Smooth muscle cell of the brain vasculature (primary cell): Measurements from ENCODE around the gene GPR65.
"Not testable (repeated sequence)": the region's sequence is repeated elsewhere in the genome, so short reads cannot be mapped to it uniquely, and the experiment has no call there.

Experiments used
- DNase-seq: peaks from one replicate; pipeline ENCODE4 v3.0.0-alpha.2; 2012; ENCODE audit warnings: low read depth, low spot score

The GPR65 gene

DNA sequence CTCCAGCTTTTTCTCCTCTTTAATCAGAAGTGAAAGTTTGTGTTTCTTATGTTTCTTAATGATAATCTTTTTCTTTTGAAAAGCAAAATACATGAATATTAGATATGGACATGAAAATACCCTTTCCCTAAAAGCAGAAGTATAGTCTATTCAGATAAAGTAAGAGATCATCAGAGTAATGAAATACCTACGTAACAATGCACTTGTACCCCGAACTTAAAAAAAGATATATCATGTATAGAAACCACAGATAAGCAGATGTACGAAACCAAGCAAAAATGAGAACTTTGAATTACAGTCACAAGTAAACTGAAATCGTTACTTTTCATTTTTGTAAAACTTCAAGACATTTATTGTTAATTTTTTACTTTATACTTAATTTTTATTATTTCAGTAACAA, 1.5 kb upstream of the GPR65 start:
- DNase-seq, result no peak

DNA sequence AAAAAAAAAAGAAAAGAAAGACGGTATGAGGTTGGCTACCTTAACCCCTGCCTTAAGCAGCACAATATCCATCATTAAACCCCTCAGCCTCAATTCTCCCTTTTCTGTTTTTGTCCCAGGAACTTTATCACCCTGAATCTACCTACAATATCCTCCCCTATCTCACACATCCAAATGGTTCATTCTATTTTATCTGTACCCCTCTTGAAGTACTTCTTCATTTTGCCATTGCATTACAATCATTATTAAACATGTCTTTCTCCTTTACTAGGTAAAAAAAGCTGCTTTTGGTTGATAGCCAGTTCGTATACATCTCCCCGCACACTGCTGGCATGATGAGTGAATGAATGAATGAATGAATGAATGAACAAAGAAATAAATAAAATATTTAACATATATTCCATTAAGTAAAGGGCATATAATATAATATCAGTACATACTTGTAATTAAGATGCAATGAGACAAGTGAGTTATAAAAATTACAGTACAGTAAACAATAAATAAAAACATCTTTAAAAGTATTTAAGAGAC, 364 bp upstream of the GPR65 start:
- no peak for DNase-seq

DNA sequence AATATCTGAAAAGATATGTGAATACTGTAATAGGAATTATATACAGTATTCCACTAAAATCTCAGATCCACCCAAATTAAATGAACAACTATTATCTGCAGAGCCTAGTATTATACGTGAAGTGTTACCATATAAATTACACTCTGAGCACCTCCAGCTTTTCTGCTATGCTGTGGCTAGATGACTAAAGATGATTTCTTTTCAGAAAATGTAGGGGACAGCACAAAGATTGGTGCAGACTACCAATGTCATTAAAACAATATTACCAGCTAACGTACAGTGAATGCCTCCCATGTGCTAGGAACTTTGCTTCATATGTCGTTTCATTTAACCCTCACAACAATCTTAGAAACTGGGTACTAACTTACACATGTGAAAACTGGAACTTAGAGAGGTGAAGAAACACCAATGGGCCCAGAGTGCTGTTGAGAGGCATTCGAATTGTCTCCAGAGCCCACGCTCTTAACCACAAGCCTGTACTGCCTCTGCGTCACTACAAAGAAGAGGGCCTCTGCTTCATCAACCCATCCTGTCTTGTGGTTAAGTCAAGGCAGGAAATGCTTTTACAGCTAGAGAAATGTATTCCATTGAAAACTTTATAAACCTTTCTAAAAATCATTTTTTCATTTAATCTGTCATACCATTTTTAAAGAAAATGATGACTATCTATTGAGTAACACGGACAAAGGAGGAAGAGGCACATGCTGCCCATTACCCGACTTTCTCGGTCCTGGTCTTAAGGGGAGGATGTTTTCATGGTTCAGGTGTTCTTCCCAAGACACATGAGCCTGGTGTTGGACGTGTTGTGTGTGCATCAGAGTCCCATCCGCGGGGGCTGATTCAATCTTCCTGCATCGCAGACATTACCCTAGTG, 1.3 kb downstream of the GPR65 start:
- no peak for DNase-seq

DNA sequence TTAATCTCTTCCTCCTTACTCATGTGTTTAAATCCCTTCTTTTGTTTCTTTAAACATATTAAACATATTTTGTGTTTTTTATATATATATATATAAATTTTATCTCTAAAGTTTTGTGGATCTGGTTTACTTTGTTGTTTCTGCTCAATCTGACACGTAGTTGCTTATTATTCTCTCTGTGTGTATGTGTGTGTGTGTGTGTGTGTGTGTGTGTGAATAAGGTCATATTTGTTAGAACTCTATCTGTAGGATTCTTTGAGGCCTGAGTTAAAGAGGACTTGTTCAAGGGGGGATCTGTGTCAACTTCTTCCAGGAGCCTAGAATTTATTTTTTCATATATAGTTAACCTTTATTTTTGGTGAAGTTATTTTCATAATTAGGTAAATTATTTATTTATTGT, 2.7 kb downstream of the GPR65 start:
- DNase-seq, result no peak

DNA sequence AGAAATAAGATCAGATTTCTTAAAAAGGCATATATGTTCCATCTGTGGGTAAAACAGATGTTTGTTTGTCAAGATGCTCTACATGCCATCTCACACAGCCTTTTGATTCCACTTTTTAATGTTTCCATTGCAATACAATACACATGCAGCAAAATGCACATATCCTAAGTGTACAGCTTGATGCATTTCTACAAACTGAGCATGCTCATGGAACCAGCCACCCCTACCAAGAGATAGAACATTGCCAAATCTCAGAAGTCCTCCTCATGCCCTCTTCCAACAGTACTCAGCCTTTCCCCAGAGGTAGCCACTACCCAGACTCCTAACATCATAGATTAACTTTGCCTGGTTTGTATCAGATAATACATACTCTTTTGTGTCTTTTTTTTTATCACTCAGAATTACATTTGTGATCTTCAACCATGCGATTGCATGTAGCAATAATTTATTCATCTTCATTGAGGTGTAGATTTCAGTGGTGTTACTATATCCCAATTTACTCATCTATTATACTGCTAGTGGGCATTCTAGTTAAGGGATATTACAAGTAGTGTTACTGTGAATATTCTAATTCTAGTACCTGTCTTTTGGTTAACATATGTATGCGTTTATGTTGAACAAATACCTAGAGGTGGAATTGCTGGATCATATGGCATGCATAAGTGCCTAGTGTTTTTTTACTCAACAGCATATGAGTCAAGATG, 3.3 kb downstream of the GPR65 start:
- DNase-seq, result no peak

DNA sequence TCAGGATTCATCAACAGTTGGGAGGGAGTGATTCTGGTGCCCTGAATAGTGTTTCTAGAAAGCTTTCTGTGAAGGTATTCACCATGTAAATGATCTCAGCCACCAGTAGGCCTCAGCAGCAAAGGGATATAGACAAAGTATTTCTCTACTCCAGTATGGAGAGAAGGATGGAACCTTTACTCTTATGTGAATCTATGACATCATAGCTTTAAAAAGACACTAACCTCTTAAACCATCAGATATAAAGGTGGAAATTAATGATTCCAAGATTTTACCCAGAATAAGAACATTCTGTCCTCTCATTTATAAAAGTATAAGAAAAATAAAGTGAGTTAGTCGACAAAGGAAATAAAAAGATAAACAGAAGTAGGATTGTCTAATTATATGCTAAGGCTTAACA, 4.6 kb downstream of the GPR65 start:
- no peak for DNase-seq

DNA sequence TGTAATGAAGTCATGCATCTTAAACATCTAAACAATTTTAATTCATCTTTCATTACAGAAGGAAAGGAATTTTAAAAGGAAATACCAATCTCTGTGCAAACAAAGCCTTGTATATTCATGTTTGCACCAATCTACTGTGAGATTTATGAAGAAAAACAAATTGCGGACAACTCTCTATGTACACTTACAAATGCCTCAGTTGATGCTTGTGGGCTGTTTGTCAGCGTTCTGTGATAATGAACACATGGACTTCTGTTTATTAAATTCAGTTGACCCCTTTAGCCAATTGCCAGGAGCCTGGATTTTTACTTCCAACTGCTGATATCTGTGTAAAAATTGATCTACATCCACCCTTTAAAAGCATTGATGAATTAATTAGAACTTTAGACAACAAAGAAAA, 5.4 kb downstream of the GPR65 start:
- DNase-seq, result no peak

- no peak for DNase-seq
Measured at GRCh38 chr14:88012495-88012894, 7.6 kb downstream of the GPR65 start.

DNA sequence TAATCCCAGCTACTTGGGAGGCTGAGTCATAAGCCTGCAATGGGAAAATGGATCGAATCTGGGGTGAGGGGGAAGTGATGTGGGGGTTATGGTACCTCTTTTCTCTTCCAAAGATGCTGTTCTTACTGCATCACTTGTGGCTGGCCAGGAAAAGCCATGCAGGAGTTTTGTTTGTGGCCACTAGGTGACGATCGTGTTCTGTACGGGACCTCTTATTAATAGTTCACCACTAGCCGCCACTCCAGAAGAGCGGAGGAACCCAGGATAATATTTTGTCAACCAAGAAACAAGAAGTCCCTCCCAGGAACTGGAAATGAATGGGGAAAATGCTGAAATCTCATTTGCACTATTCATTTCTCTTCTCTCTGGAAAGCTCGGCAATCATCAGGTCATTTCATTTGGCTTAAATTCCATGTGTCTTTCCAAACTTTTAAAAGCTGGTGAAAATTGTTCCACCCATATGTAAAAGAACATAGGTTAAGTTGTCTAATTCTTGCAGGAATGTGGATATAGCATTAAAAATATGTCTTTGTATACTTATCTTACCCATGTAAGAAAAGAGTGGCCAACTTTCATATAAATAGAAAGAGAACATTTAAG, 8.9 kb downstream of the GPR65 start:
- DNase-seq, result peak; percentile 10

DNA sequence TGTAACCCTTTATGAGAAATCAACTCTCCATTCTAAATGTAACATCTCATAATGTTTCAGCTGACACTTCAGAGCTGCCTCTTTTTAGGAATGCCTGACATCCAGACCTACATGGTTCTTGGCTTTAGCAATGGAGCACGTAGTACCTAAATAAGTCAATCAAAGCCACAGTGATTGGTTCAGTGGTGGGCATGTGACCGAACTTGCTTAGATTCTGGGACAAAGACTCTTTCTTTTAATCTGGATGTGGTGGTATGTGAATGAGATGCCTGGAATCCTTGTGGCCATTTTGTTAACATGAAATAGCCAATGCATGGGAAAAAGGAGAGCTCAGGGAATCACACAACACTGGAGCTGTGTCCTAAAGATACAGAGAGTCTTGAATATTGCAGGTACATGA, 11.8 kb downstream of the GPR65 start:
- DNase-seq, result no peak

DNA sequence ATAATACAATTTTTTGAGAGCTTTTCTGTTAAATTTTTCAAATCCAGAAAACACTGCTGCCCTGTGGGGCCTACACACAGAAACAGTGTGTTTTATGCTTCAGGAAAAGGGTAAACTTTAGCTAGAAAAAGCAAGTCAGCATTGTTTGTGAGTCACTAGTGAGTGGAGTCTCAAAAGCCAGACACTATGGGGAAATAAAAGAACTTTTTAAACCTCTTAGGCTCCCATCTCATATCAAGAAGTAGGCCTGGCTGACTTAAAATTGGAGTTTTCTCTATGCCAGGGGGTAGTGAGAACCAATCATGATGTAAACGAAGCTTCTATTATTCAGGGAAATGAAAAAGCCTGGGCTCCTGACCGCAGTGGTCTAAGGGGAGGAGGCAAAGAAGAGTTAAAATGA, 12.6 kb downstream of the GPR65 start:
- DNase-seq, result no peak

DNA sequence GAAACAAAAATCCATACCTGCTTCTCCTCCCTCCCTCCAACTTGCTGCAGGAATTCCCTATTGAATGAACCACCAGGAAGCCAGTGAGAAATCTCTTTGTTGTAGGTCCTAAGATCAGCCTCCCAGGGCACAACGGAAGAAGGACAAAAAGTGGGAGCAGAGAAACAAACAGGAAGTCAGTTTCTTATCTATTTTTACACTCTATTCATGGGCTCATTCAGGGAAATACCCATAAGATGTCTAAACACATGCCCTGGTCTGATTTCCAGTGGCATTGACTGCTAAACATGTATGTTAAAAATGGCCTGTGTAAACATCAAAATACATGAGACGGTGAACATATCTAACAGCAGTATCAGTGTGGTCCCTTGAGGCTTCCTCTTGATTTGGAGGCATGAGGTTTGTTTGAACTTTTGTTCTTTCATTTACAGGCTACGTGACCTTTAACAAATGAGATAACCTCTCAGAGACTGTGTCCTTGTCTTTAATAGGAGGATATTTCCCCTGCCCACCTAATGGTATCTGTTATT, 18.8 kb downstream of the GPR65 start:
- no peak for DNase-seq

DNA sequence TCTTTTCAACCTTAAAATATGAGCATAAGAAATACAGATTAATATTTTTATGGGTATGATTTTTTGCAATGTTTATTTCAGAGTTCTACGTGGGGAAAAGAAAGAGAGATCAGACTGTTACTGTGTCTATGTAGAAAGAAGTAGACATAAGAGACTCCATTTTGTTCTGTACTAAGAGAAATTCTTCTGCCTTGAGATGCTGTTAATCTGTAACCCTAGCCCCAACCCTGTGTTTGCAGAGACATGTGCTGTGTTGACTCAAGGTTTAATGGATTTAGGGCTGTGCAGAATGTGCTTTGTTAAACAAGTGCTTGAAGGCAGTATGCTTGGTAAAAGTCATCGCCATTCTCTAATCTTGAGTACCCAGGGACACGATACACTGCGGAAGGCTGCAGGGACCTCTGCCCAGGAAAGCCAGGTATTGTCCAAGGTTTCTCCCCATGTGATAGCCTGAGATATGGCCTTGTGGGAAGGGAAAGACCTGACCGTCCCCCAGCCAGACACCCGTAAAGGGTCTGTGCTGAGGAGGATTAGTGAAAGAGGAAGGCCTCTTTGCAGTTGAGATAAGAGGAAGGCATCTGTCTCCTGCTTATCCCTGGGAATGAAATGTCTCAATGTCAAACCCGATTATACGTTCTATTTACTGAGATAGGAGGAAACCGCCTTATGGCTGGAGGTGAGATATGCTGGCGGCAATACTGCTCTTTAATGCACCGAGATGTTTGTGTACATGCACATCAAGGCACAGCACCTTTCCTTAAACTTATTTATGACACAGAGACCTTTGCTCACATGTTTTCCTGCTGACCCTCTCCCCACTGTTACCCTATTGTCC, 19.5 kb downstream of the GPR65 start:
- not testable (repeated sequence) for DNase-seq

DNA sequence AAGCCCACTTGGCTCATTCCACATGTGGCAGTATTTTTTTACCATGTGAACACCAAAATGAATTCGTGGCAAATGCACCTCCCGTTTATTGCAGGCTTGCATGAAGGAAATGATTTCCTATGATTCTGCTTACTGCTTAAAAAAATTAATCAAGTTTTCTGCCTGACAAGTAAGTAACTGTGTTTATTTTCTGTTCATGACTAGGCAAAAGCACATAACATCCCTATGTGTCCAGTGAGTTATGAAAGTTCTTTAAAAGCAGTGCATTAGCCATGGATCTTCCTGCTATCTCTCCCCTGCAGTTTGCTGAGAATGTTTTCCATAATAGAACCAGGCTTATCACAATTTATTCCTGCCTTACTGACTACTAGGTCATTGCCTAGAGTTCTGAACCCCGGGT, 20.4 kb downstream of the GPR65 start:
- no peak for DNase-seq

- no peak for DNase-seq
Measured at GRCh38 chr14:88026890-88027289, 22.0 kb downstream of the GPR65 start.

DNA sequence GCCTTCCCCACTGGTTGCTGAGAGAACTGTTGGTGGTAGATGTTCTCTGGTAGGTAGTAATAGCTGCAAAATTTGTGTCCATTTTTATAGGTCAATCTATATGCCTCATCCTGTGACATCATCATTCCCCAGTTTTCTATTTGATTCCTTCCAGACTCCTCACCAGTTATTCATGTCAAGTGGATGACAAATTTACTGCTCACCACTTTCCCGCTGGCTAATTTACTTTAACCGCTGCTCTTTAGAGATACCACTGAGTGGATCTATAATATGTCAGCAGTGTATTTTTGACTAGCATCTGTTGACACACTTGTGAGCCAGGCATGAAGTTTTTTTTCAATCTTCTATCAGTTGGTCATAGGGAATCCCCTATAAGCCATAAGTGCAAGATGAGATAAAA, 24.6 kb downstream of the GPR65 start:
- DNase-seq, result no peak

GRCh38 chr14:88030079-88030478, 25.1 kb downstream of the GPR65 start:
- no peak for DNase-seq

DNA sequence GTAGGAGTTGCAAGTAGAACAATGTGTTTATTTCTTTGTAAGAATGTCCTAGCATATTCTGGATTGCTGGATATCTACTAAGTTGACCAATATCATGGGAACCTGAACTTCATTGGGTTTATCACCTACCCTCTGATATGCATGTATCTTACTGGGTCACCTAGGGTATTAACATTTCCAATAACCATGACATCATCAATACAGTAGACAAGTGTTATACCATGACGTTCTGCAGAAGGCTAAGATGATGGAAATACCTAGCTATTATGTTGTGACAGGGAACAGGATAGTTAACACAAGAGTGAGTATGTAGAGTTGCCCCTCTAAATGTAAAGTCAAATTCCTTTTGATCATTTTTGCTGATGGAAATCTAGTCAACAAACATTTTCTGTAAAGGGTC, 26.0 kb downstream of the GPR65 start:
- no peak for DNase-seq

DNA sequence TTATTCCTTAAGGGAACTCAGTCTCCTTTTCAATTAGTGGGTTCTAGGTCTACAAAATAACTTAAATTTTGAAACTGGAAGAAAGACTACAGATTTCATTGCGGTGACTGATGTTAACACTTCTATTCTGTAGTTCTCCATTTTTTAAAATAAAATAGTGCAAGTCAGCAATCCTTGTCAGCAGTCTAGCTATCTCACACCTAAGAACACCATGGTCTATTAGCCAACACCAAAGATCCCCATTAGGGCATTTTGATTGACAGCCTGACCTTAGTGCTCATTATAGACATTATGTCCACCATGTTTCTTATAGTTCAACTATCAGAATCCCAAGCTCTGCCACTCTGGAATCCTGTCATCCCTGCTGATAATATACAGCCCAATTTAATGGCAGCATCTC, 27.4 kb downstream of the GPR65 start:
- no peak for DNase-seq

GRCh38 chr14:88034076-88034475, 29.1 kb downstream of the GPR65 start:
- DNase-seq, result no peak

GRCh38 chr14:88036422-88036821, 31.5 kb downstream of the GPR65 start:
- DNase-seq, result no peak
